GM19043 (cell line): Measurements from ENCODE around the gene MEGF11.

Experiments
- ATAC-seq: cut with Tn5 transposase; IDR thresholded peaks from one replicate; pipeline ENCODE4 v1.9.1; 2021; ENCODE audit warnings: low read depth; ENCODE audit not compliant: unreplicated experiment

Gene MEGF11

GRCh38 chr15:65845826-65846519, 407.6 kb downstream of the MEGF11 start:
- ATAC-seq, result no peak
